HFF-Myc (cell line): Measurements from ENCODE around the gene UQCRHL.
"Not testable (repeated sequence)": the region's sequence is repeated elsewhere in the genome, so short reads cannot be mapped to it uniquely, and the experiment has no call there.

ENCODE experiments used
- DNase-seq: peaks from one replicate; pipeline ENCODE4 v3.0.0-alpha.2; 2011; ENCODE audit warnings: low read depth; ENCODE audit errors: extremely low read depth
- H3K4me3 ChIP-seq: replicated peaks from 2 replicates; pipeline ENCODE4 v1.5.1; 2011; ENCODE audit warnings: low read depth, mild to moderate bottlenecking, control low read depth, low read length
- CTCF ChIP-seq: IDR thresholded peaks from 2 replicates; pipeline ENCODE4 v1.5.1; 2012; ENCODE audit warnings: mild to moderate bottlenecking, low read depth, low read length, control low read depth; ENCODE audit errors: missing control alignments

The UQCRHL gene

GRCh38 chr1:15835205-15835740 is 27.8 kb upstream of the UQCRHL start:
- TF ChIP-seq CTCF = no peak
- no peak for DNase-seq
- peak overlapping the region; percentile 81 for H3K4me3 ChIP-seq

GRCh38 chr1:15834406-15835204 is 27.2 kb upstream of the UQCRHL start:
- H3K4me3 ChIP-seq = peak overlapping the region; percentile 81
- DNase-seq = peak; percentile 89
- no peak for TF ChIP-seq CTCF

GRCh38 chr1:15833842-15834405 is 26.5 kb upstream of the UQCRHL start:
- H3K4me3 ChIP-seq = peak overlapping the region; percentile 81
- TF ChIP-seq CTCF = no peak
- no peak for DNase-seq

- no peak for DNase-seq
- peak overlapping the region; percentile 81 for H3K4me3 ChIP-seq
- TF ChIP-seq CTCF = no peak
Measured at GRCh38 chr1:15833069-15833679, 25.7 kb upstream of the UQCRHL start.

- H3K4me3 ChIP-seq = no peak overlapping the region
- no peak for DNase-seq
- no peak for TF ChIP-seq CTCF
Measured at GRCh38 chr1:15830258-15830657, 22.8 kb upstream of the UQCRHL start.

- not testable (repeated sequence) for DNase-seq, H3K4me3 ChIP-seq
Measured at GRCh38 chr1:15828931-15829330, 21.5 kb upstream of the UQCRHL start.

- not testable (repeated sequence) for DNase-seq, H3K4me3 ChIP-seq
Measured at GRCh38 chr1:15827567-15827966, 20.1 kb upstream of the UQCRHL start.
